GM21528 (cell line): ENCODE results near the gene TMEM225B.
"Not testable (repeated sequence)": the region's sequence is repeated elsewhere in the genome, so short reads cannot be mapped to it uniquely, and the experiment has no call there.

Experiments used
- ATAC-seq: cut with Tn5 transposase; IDR thresholded peaks from one replicate; pipeline ENCODE4 v1.9.1; 2021; ENCODE audit warnings: mild to moderate bottlenecking, moderate library complexity; ENCODE audit not compliant: unreplicated experiment, low FRiP score

Gene TMEM225B

GRCh38 chr7:99597762-99598501, at the start of gene TMEM225B:
Gene TMEM225B, plus strand, starts transcription at chr7:99598267. Its CDS starts 6,122 bp downstream, at chr7:99604389.
- ATAC-seq: no peak

GRCh38 chr7:99549545-99549944, 48.5 kb upstream of the TMEM225B start:
- ATAC-seq: not testable (repeated sequence)

- ATAC-seq: no peak
These were observed 46.7 kb upstream of the TMEM225B start for GRCh38 chr7:99551334-99551733.

GRCh38 chr7:99551767-99552463, 46.2 kb upstream of the TMEM225B start, which contains the start of gene FAM200A:
Gene FAM200A, minus strand, starts transcription at chr7:99552114. Its CDS starts 3,707 bp downstream, at chr7:99548407.
- ATAC-seq: peak; percentile 85

- ATAC-seq: no peak
These were observed 45.0 kb upstream of the TMEM225B start for GRCh38 chr7:99553039-99553438.

- no peak for ATAC-seq
These were observed 43.1 kb upstream of the TMEM225B start for GRCh38 chr7:99554939-99555338.

- no peak for ATAC-seq
These were observed 40.9 kb upstream of the TMEM225B start for GRCh38 chr7:99557196-99557607.

GRCh38 chr7:99557940-99558305, 40.1 kb upstream of the TMEM225B start:
- ATAC-seq: peak; percentile 58

GRCh38 chr7:99558306-99559174, 39.5 kb upstream of the TMEM225B start, which contains the start of gene ZNF655:
Gene ZNF655, plus strand, starts transcription at chr7:99558642. Its CDS starts 1,918 bp downstream, at chr7:99560560.
- ATAC-seq: peak; percentile 73

GRCh38 chr7:99559175-99559915, 38.7 kb upstream of the TMEM225B start:
- ATAC-seq: no peak

GRCh38 chr7:99560834-99561736, 37.0 kb upstream of the TMEM225B start:
- no peak for ATAC-seq

GRCh38 chr7:99561737-99562051, 36.4 kb upstream of the TMEM225B start:
- ATAC-seq: no peak

- no peak for ATAC-seq
These were observed 35.8 kb upstream of the TMEM225B start for GRCh38 chr7:99562114-99562784.

GRCh38 chr7:99562832-99563231, 35.2 kb upstream of the TMEM225B start:
- no peak for ATAC-seq

GRCh38 chr7:99563650-99564049, 34.4 kb upstream of the TMEM225B start:
- no peak for ATAC-seq

GRCh38 chr7:99568770-99569169, 29.3 kb upstream of the TMEM225B start:
- not testable (repeated sequence) for ATAC-seq

- no peak for ATAC-seq
These were observed 26.3 kb upstream of the TMEM225B start for GRCh38 chr7:99571768-99572167.

GRCh38 chr7:99573257-99573656, 24.8 kb upstream of the TMEM225B start:
- no peak for ATAC-seq

- ATAC-seq: no peak
These were observed 21.8 kb upstream of the TMEM225B start for GRCh38 chr7:99576251-99576650.
